ENCODE results near the gene CYTIP.

GRCh38 chr2:157480182-157480961 is 36.5 kb upstream of the CYTIP start:
- TF ChIP-seq EP300 (IDR thresholded peaks at IDR 0.05) (no peak), POLR2A (IDR thresholded peaks at IDR 0.05; ENCODE audit: low read depth) (no peak)
- TF ChIP-seq, protein P1, sequence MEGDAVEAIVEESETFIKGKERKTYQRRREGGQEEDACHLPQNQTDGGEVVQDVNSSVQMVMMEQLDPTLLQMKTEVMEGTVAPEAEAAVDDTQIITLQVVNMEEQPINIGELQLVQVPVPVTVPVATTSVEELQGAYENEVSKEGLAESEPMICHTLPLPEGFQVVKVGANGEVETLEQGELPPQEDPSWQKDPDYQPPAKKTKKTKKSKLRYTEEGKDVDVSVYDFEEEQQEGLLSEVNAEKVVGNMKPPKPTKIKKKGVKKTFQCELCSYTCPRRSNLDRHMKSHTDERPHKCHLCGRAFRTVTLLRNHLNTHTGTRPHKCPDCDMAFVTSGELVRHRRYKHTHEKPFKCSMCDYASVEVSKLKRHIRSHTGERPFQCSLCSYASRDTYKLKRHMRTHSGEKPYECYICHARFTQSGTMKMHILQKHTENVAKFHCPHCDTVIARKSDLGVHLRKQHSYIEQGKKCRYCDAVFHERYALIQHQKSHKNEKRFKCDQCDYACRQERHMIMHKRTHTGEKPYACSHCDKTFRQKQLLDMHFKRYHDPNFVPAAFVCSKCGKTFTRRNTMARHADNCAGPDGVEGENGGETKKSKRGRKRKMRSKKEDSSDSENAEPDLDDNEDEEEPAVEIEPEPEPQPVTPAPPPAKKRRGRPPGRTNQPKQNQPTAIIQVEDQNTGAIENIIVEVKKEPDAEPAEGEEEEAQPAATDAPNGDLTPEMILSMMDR (IDR thresholded peaks at IDR 0.05): no peak
